ENCODE measurements around the gene ELANE.

ELANE gene

DNA sequence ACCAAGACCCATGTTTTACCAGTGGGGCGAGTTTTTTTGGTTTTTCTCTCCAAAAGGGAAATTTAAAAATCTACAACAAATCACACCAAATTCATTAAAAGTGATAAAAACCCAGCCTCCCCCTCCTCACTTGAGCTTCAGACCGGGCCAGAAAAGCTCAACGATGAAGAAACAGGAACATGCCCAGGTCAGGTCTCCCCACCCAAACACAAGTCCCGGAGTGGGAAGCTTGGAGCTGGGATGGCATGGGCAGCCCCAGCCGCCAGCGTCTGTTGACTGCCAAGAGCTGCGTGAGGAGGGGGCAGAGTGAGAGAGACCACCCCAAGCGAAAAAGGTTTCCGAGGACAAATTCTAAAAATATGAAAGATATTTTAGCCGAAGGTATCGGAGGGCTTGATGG is 44.9 kb downstream of the ELANE start:
- H3K36me3 ChIP-seq (ENCODE audit: insufficient read depth, low read length) = no peaks in the 10 kb centered on the region
- TF ChIP-seq, protein P1, sequence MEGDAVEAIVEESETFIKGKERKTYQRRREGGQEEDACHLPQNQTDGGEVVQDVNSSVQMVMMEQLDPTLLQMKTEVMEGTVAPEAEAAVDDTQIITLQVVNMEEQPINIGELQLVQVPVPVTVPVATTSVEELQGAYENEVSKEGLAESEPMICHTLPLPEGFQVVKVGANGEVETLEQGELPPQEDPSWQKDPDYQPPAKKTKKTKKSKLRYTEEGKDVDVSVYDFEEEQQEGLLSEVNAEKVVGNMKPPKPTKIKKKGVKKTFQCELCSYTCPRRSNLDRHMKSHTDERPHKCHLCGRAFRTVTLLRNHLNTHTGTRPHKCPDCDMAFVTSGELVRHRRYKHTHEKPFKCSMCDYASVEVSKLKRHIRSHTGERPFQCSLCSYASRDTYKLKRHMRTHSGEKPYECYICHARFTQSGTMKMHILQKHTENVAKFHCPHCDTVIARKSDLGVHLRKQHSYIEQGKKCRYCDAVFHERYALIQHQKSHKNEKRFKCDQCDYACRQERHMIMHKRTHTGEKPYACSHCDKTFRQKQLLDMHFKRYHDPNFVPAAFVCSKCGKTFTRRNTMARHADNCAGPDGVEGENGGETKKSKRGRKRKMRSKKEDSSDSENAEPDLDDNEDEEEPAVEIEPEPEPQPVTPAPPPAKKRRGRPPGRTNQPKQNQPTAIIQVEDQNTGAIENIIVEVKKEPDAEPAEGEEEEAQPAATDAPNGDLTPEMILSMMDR (conservative IDR thresholded peaks at IDR 0.05; ENCODE audit: low read length) = no peak
- TF ChIP-seq EZH2phosphoT487 (IDR thresholded peaks at IDR 0.05; ENCODE audit: borderline replicate concordance) = no peak

DNA sequence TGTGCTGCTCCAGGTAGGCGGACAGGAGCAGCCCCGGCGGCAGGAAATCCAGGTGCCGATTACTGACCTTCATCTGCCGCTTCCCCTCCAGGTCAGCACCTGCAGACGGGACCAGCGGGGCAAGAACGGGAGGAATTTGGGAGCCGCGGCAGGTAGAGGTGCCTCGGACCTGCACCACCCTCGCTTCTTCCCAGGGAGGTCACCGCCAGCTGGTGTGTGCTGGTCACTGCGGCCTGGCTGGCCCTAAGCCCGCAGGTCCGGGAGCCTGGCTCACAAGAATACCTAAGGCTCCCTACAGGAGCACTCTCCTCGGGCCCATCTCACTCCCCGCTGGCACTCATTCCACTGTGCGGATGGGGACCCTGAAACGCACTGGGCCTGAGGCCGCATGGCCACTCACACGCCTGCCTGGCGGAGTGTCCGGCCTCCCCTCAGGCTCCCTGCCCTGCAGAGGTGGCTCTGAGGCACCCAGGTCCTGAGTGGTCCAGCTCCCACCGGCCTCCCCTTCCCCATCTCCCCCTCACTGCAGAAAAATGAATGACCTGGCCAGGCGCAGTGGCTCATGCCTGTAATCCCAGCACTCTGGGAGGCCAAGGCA is 45.4 kb downstream of the ELANE start:
- Histone ChIP-seq H3K4me3 (ENCODE audit: low read length, poor library complexity, severe bottlenecking) (no peak overlapping the region), H3K9me2 (replicated peaks; ENCODE audit: low read depth, low read length) (no peaks in the 10 kb centered on the region), H3K4me2 (ENCODE audit: low read depth, low read length, poor library complexity, severe bottlenecking) (no peak overlapping the region), H4K20me1 (ENCODE audit: insufficient read depth, low read length, poor library complexity, severe bottlenecking) (peaks cover 3% of the 10 kb centered on the region), H2AFZ (ENCODE audit: low read length) (no peak overlapping the region), H3K79me2 (ENCODE audit: insufficient read depth, low read length) (peaks cover under 1% of the 10 kb centered on the region; the same call in 1 of the 2 replicates), H3F3A (ENCODE audit: low read depth) (no peaks in the 10 kb centered on the region), H3K9ac (ENCODE audit: low read depth, low read length, poor library complexity, severe bottlenecking) (no peak overlapping the region), H3K4me1 (ENCODE audit: insufficient read depth, low read length, poor library complexity, severe bottlenecking) (no peaks in the 10 kb centered on the region), H3K9me3 (ENCODE audit: insufficient read depth, low read depth, low read length) (no peaks in the 10 kb centered on the region), H3K36me3 (ENCODE audit: insufficient read depth, low read length) (no peaks in the 10 kb centered on the region), H3K27me3 (ENCODE audit: insufficient read depth, low read length, poor library complexity, severe bottlenecking) (no peaks in the 10 kb centered on the region)
- no peak for TF ChIP-seq EZH2phosphoT487 (IDR thresholded peaks at IDR 0.05; ENCODE audit: borderline replicate concordance)
- TF ChIP-seq, protein P1 (conservative IDR thresholded peaks at IDR 0.05; ENCODE audit: low read length) = no peak

More for the DNA sequence above, 44.9 kb downstream of the ELANE start:
- H3K4me2 ChIP-seq (ENCODE audit: low read depth, low read length, poor library complexity, severe bottlenecking) = no peak overlapping the region
- H3K4me1 ChIP-seq (ENCODE audit: insufficient read depth, low read length, poor library complexity, severe bottlenecking) = no peaks in the 10 kb centered on the region
- no peaks in the 10 kb centered on the region for H3K9me3 ChIP-seq (ENCODE audit: insufficient read depth, low read depth, low read length)
- no peak overlapping the region for H3K4me3 ChIP-seq (ENCODE audit: low read length, poor library complexity, severe bottlenecking)
- no peaks in the 10 kb centered on the region for H3K9me2 ChIP-seq (replicated peaks; ENCODE audit: low read depth, low read length)
- no peak overlapping the region for H3K9ac ChIP-seq (ENCODE audit: low read depth, low read length, poor library complexity, severe bottlenecking)
- H3F3A ChIP-seq (ENCODE audit: low read depth) = no peaks in the 10 kb centered on the region
- no peaks in the 10 kb centered on the region for H3K27me3 ChIP-seq (ENCODE audit: insufficient read depth, low read length, poor library complexity, severe bottlenecking)
- H4K20me1 ChIP-seq (ENCODE audit: insufficient read depth, low read length, poor library complexity, severe bottlenecking) = peaks cover 6% of the 10 kb centered on the region
- no peak overlapping the region for H2AFZ ChIP-seq (ENCODE audit: low read length)
- H3K79me2 ChIP-seq (ENCODE audit: insufficient read depth, low read length) = peaks cover 6% of the 10 kb centered on the region; the same call in 1 of the 2 replicates

DNA sequence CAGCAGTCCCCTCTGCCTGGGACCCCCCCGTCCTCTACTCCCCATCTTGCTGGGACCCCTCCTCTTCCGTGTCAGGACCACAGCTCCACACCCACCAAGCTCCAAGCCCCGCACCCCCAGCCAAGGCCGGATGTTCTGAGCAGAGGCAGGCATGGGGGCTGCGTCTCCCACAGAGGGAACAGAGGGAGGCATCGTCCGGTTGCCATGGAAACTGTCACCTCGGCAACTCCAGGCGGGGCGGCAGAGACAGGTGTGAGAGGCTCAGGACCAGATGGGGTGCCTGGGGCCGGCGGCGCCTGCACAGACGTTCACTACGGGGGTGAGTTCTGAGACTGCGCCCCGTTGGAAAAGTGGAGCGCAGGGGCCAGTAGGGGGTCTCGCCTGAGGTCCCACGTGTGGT is 46.6 kb downstream of the ELANE start:
- Histone ChIP-seq H3K9me3 (ENCODE audit: insufficient read depth, low read depth, low read length) (no peaks in the 10 kb centered on the region), H3F3A (ENCODE audit: low read depth) (no peaks in the 10 kb centered on the region), H3K9me2 (replicated peaks; ENCODE audit: low read depth, low read length) (no peaks in the 10 kb centered on the region), H4K20me1 (ENCODE audit: insufficient read depth, low read length, poor library complexity, severe bottlenecking) (peaks cover 3% of the 10 kb centered on the region), H3K27me3 (ENCODE audit: insufficient read depth, low read length, poor library complexity, severe bottlenecking) (no peaks in the 10 kb centered on the region), H3K4me2 (ENCODE audit: low read depth, low read length, poor library complexity, severe bottlenecking) (no peak overlapping the region), H3K4me1 (ENCODE audit: insufficient read depth, low read length, poor library complexity, severe bottlenecking) (no peaks in the 10 kb centered on the region), H2AFZ (ENCODE audit: low read length) (no peak overlapping the region), H3K36me3 (ENCODE audit: insufficient read depth, low read length) (no peaks in the 10 kb centered on the region), H3K4me3 (ENCODE audit: low read length, poor library complexity, severe bottlenecking) (no peak overlapping the region), H3K9ac (ENCODE audit: low read depth, low read length, poor library complexity, severe bottlenecking) (no peak overlapping the region), H3K79me2 (ENCODE audit: insufficient read depth, low read length) (no peaks in the 10 kb centered on the region)
- no peak for TF ChIP-seq EZH2phosphoT487 (IDR thresholded peaks at IDR 0.05; ENCODE audit: borderline replicate concordance)
- TF ChIP-seq, protein P1 (conservative IDR thresholded peaks at IDR 0.05; ENCODE audit: low read length) = no peak
